HG02763 (cell line): ENCODE results near the gene SPTLC3.

Source experiments
- ATAC-seq: cut with Tn5 transposase; IDR thresholded peaks from one replicate; pipeline ENCODE4 v1.9.1; 2021; ENCODE audit warnings: mild to moderate bottlenecking, moderate library complexity; ENCODE audit not compliant: unreplicated experiment

SPTLC3 gene

DNA sequence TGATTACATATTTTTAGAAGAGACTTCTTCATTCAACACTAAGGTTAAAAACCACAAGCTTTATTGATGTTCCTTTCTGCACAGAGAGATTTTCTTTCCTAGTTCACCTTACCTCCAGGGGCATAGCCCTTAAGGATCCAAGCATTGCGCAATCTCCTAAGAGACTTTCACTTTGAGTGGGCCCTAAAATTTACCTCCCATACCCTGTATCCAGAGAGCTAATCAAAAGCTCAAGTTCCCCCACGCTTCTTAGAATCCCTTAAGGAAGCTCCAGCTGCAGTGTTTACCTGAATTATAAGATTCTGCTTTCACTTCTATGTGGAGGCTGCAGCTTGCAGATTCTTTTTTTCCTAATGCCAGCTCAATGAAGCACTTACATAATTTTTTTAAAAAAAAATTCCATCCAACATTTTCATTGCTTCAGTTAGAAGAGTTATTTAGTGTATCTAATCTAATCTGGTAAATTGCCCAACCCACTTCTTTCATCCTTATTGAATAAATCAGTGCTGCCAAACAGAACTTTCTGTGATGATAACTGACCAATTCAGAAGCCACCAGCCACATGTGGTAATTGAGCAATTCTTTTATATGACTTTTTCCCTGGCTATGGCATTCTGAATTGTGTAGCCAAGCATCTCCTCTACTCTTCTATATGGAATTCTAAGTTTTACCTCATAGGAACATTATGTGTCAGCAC is 24.6 kb upstream of the SPTLC3 start:
- ATAC-seq: no peak

DNA sequence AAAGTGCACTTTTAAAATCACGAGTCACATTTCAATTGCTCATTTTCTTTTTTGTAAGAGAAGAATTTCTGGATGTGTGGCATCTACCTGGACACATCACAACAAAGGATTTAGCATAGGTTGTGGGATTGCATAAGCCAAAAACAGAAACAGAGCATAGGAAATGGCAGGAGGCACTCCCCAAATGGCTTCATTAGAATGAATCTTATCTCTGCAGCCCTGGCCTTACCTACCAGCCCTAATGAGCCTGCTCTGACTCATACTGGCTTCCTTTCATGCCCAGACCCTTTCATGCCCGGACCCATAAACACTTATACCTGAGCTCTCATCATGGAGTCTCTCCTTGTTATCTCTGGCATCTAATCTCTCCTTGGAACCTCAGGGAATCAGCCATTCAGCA is 23.9 kb upstream of the SPTLC3 start:
- ATAC-seq: no peak

DNA sequence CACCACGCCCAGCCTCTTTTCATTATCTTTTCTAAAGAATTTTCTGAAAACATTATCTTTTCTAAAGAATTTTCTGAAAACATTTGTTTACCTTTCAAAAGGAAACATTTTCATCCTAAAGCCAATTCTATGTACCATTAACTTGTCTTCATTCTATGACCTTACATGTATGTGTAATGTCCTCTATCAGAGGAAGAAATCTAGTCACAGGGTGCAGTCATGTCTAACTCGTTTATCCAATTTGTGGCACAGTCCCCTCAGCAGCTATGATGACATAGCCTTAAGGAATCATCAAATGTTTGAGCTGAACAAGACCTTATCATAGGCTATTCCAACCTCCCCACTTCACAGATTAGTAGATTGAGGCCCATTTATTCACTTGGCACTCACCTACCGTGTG is 21.5 kb upstream of the SPTLC3 start:
- no peak for ATAC-seq

GRCh38 chr20:12989586-12990115 is 19.1 kb upstream of the SPTLC3 start:
- no peak for ATAC-seq

- ATAC-seq: no peak
Measured at GRCh38 chr20:12997128-12997655, 11.6 kb upstream of the SPTLC3 start.

- no peak for ATAC-seq
Measured at GRCh38 chr20:12998046-12998445, 10.7 kb upstream of the SPTLC3 start.

- ATAC-seq: no peak
Measured at GRCh38 chr20:12999201-12999600, 9.6 kb upstream of the SPTLC3 start.

DNA sequence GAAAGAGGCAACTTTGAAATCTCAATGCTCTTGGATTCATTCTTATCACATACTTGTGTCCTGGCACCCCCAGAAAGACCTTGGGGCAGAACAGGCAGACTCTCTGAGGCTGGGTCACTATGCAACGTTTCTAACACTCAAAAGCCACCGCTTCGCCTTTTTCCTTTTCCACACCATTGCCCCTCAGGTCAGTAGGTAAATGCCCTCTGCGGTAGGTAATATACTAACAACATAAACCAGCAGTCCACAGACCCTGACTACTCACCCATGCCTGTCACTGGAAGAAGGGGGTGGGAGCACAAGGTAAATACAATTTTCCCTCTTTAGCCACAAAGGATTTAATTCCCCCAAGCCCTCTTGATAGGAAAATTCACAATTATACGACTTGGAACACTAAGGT is 6.5 kb upstream of the SPTLC3 start:
- no peak for ATAC-seq

GRCh38 chr20:13006825-13007224 is 1.9 kb upstream of the SPTLC3 start:
- no peak for ATAC-seq

- no peak for ATAC-seq
Measured at GRCh38 chr20:13007596-13007995, 1.2 kb upstream of the SPTLC3 start.

DNA sequence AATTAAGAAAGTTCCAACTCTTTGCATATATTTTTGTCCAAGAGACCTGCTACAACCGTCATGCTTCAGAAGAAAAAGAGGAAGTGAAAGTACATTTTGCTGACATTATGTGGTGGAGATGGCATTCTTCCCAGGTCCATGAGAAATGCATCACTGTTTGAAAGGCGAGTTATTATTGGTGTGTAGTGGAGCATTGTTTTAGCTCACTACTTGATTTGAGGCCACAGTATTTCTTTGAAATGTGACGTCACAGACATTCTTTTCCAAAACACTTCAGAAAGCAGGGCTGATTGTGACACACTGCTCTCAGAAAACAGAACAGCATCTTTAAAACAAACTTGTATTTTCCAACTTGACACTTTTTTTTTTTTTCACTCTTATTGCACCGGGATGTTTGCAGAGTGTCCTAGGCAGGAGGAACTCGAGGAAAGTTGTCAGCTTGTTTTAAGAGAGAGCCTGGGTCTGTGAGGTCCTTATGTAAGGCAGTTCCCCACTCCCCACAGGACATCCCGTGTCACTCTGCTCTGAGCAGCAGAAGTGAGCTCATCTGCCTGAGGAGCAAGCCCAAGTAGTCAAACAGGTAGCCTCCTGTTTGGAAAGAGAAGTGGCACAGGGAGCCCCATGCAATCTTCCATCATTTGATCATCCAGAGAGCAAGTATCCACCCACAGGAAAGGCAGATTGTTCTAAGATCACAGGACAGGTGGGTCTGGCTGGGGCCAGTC is 1.1 kb downstream of the SPTLC3 start:
- ATAC-seq: peak; percentile 96

DNA sequence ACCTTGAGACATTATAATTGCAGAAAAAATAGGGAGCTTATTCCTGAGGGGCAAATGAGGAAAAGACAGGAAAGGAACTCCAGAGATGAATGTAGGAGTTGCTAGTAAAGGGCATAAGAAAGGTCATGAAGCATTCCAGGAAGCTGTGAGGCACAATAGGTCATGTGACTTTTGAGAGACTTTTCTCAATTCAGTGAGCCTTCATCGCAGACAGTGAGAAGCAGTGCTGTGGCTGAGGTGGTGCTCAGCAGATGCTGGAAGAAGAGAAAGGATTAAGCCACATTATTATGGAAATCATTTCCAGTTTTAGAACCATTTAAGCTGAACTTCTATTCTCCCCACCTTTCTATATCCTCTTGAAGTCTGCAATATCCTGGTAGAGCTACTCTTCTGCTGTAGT is 4.1 kb downstream of the SPTLC3 start:
- ATAC-seq: no peak

- ATAC-seq: no peak
Measured at GRCh38 chr20:13013411-13013810, 4.6 kb downstream of the SPTLC3 start.

DNA sequence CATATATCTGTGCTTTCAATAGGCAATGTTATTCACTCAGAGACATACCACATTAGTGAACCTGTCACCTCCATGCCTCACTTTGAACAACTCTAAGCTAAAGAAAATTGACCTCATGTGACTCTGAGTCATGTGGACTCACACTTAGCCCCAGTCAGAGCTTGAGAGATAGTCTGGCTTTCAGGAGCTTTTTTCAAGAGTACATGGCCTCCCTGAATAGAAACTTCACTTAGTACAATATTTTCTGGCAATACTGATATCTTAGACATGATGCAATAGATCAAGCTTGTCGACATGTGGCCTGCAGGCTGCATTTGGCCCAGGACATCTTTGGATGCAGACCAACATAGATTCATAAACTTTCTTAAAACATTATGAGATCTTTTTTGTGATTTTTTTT is 8.5 kb downstream of the SPTLC3 start:
- ATAC-seq: no peak

DNA sequence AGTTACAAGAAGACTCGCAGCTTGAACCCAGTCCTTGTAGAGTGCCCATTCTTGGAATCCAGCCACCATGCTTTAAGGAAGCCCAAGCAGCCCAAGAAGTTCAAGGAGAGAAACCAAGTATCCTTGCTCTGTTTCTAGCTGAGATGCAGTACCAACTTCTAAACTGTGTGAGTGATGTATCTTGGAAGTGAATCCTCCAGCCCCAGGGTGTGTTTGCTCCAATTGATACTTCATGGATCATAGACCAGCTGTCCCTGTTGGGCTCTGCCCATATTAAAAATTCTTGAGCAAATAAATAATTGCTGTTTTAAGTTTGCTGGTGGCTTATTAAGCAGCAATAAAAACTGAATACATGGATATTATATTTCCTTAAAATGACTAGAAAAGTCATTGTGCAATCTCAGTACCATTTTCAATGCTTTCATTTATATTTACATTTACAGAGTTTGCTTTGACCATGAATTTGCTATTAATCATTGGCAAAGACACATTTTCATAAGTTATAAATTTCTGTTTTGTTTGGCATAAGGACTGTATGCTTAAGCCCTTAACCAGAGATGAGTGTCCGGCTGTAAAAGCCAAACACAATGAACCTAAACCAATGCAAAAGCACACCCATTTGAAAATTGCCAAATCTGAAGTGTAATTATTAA is 9.2 kb downstream of the SPTLC3 start:
- ATAC-seq: no peak

DNA sequence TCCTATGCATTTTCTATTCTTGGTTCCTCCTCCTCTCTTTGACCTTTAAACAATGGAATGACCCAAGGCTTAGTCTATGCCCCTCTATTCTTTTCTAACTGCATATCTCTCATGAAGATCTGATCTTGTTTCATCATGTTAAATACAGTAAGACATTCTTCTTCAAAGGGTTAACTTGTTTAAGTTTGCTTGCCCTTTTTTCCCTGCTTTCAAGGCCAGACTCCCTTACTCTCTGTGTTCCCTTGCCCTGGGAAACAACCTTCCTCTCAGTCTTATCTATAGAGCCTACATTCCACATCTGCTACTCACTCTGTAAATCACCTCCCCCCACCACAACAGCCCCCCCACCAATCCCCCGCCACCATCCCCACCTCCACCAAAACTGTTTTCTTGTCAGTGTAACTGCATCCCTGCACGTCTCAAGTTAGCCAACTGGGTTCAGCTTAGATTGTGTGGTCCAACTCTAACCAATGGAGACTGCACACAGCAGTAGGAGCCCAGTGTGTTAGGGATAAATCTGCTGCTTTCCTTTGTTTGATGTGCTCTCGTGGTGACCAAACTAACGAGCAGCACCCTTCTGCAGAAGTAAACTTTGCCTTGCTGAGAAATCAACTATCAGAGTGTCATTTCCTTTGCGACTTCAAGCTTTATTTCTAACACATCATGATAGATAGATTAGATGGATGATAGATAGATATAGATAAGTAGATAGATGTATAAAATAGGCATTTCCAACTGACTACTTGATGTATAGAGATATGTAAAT is 12.6 kb downstream of the SPTLC3 start:
- no peak for ATAC-seq

DNA sequence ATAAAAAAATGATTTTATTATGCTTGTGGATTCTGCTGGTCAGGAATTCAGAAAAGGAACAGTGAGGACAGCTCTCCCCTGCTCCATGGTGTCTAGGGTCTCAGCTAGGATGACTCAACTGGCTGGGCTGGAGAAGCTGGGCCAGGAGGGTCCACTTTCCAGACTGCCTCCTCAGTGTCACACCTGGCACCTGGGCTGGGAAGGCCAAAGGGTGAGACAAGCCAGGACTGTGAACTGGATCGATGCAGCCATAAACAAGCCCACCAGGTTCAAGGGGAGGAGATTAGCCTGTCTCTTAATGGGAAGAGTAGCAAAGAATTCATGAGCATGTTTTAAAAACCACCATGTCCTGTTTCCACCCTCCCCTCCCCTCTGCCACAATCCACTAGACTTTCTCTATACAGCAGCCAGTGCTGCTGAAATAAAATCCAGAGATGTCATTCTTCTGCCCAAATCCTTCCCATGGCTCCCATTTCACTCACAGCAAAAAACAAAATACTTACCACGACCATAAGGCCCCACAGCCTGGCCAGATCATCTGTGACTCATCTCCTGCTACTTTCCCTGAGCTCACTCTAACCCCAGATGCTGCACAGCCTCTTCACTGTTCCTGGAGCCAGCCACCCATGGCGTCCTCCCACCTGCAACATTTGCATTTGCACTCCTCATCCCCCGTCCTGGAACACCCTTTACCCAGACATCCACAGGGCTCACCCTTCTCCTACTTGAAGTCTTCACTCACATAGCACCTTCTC is 13.8 kb downstream of the SPTLC3 start:
- no peak for ATAC-seq

DNA sequence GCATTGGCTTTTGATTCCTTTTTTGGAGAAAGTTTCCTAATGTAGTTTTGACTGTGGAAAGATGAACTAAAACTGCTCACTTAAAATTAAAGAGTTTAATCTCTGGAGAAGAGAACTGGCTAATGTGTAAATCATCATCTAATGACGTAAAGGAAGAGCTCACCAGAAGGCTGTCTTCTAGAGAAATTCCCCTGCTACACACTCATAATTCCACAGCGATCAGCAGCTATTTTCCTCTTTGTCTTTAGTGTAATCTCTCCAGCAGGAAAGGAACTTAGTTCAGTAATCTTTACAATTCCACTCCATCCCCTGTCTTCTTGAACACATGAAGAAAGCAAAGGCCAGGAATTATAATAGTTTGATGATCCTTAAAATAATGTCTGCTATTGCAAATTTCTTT is 15.8 kb downstream of the SPTLC3 start:
- no peak for ATAC-seq

GRCh38 chr20:13025181-13025580 is 16.4 kb downstream of the SPTLC3 start:
- ATAC-seq: no peak

GRCh38 chr20:13028001-13028400 is 19.2 kb downstream of the SPTLC3 start:
- ATAC-seq: no peak
